Activated CD8-positive, alpha-beta T cell treated with anti-CD3 and anti-CD28 coated beads, Interleukin-2, amount 10 ng/mL, durations not matched to agents 7 days and 5 days (primary cell): ENCODE data around the gene HDGFL2. TPM values are rescaled to one million over a fixed set of nuclear protein-coding genes. Genes with fewer than 3 reads are reported as not detected.

ENCODE experiments used
- ATAC-seq: fragments of 150-1000 bp; cut with Tn5 transposase; one replicate; pipeline ENCODE4 v1.10.0; 2021; ENCODE audit warnings: moderate library complexity
- CTCF ChIA-PET: fragments of 350-600 bp; sonication (Branson Sonifier 250); formaldehyde crosslinking; loops from one replicate; lab custom pipeline; 2021; ENCODE audit warnings: antibody characterized with exemption; lab: Charles Lee
- POLR2A ChIA-PET: fragments of 350-600 bp; sonication (Branson Sonifier 250); formaldehyde crosslinking; loops from one replicate; lab custom pipeline; 2021; ENCODE audit warnings: antibody characterized with exemption; lab: Charles Lee
- DNase-seq: peaks from one replicate; pipeline ENCODE4 v3.0.0-alpha.2; 2020
- H3K27ac Mint-ChIP-seq: one replicate; pipeline ENCODE4 v1.8.0; 2021; ENCODE audit warnings: mild to moderate bottlenecking, mixed read lengths
- H3K27me3 Mint-ChIP-seq: one replicate; pipeline ENCODE4 v1.8.0; 2021; ENCODE audit warnings: low read depth, mixed read lengths
- H3K36me3 Mint-ChIP-seq: one replicate; pipeline ENCODE4 v1.8.0; 2021; ENCODE audit warnings: low read depth, mixed read lengths
- H3K4me1 Mint-ChIP-seq: one replicate; pipeline ENCODE4 v1.8.0; 2021; ENCODE audit warnings: low read depth, mixed read lengths
- H3K4me3 Mint-ChIP-seq: one replicate; pipeline ENCODE4 v1.8.0; 2021; ENCODE audit warnings: mild to moderate bottlenecking, mixed read lengths
- H3K9me3 Mint-ChIP-seq: one replicate; pipeline ENCODE4 v1.8.0; 2022; ENCODE audit warnings: mixed read lengths; ENCODE audit not compliant: insufficient read depth
- total RNA-seq, 2 experiments: library from RNA; stranded (reverse); gene quantifications; one replicate each; pipeline ENCODE4 v1.2.3, GENCODE V29; 2021

HDGFL2 gene
- total RNA-seq, 2 experiments from 2014 or later = 53.9 to 57.6 TPM

DNA sequence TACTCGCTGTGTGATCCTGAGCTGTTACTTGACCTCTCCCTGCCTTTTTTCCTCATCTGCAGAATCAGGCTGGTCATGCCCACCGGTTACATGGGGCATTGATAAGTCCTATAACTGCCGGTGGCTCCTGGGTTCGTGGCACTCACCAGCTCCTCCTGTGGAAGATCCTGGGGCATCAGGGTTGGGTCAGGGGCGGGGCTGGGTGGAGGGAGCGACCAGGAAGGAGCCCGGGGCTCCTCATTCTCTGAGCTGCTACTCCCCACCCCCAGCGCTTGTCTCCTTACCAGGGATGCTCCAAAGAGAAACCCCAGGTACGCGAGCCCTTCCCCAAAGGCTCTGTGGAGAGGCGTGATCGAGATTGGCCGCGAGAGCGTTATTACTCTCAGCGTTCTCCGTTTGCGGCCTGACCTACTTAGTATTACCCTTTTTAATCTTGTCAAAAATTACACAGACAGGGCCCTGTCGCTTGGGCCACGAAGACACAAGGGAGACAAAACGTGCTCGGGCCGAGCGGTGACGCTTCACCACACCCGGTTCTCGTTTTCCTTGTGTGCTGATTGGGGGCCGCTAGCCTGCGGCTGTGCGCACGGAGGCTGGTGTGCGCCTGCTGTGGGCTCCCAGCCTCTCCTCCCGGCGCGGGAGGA lies 10.7 kb downstream of the HDGFL2 start:
- DNase-seq (no peak), ATAC-seq (no peak)
- ChIA-PET CTCF (no interaction called here), POLR2A (no interaction called here)
- Mint-ChIP-seq H3K9me3 (no peaks in the 10 kb centered on the region), H3K4me1 (no peaks in the 10 kb centered on the region), H3K4me3 (no peak overlapping the region), H3K27ac (no peak overlapping the region), H3K36me3 (peaks cover 15% of the 10 kb centered on the region), H3K27me3 (no peaks in the 10 kb centered on the region)

DNA sequence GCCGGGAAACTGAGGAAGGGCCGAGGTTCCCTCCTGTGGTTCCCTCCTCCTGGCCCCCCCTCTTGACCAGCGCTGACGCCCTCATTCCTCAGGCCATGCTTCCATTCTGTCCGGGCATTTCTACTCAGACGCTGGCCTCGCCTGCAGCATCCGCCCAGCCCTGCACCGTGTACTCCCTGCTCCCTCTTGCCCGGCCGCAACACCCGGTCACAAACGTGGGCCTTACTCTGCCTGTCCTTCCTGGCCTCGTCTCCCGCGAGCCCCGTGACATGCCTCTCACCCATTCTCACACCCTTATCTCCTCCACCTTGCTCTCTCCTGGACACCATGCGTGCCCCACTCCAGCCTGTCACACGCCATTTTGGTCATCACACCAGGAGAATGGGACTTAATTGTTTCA lies 11.3 kb downstream of the HDGFL2 start:
- no peak for ATAC-seq
- no peak overlapping the region for H3K27ac Mint-ChIP-seq
- H3K9me3 Mint-ChIP-seq = no peaks in the 10 kb centered on the region

DNA sequence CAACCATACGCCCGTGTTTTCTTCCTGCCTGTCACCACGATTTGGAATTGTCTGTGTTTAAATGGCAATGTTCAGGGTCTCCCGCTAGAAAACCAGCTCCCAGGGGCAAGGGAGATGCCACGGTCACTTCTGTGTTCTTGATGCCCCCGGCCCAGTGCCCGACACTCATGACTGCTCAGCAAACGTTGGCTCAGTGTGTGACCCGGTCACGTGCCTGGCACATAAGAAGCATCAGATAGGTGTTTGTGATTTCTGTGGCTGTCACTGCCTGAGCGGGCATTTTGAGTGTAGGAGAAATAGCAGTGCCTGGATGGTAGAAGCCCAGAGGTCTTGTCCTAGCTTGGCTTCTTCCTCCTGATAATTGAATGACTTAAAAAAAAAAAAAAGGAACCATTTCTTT lies 15.5 kb downstream of the HDGFL2 start:
- Mint-ChIP-seq H3K36me3 (peaks cover 29% of the 10 kb centered on the region), H3K27me3 (no peaks in the 10 kb centered on the region), H3K27ac (no peak overlapping the region), H3K9me3 (no peaks in the 10 kb centered on the region), H3K4me1 (no peaks in the 10 kb centered on the region), H3K4me3 (no peak overlapping the region)
- POLR2A ChIA-PET = no interaction called here
- no peak for ATAC-seq
- no peak for DNase-seq
- CTCF ChIA-PET = no interaction called here

More for the DNA sequence above, 11.3 kb downstream of the HDGFL2 start:
- H3K4me1 Mint-ChIP-seq = no peaks in the 10 kb centered on the region
- ChIA-PET CTCF (no interaction called here), POLR2A (no interaction called here)
- no peak overlapping the region for H3K4me3 Mint-ChIP-seq
- H3K27me3 Mint-ChIP-seq = no peaks in the 10 kb centered on the region
- DNase-seq = no peak
- peaks cover 16% of the 10 kb centered on the region for H3K36me3 Mint-ChIP-seq

DNA sequence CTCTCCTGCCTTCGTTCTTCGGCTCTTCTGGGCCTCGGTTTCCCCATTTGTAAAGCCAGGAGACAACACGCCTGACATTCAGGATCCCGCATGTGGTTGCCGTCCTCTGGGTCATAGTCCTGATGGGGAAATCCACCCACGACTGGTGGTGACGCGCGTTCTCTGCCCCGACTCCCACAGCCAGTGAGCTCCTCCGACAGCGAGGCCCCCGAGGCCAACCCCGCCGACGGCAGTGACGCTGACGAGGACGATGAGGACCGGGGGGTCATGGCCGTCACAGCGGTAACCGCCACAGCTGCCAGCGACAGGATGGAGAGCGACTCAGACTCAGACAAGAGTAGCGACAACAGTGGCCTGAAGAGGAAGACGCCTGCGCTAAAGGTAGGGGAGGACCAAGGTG lies 16.4 kb downstream of the HDGFL2 start:
- H3K4me3 Mint-ChIP-seq = no peak overlapping the region
- H3K27me3 Mint-ChIP-seq = no peaks in the 10 kb centered on the region
- ATAC-seq (no peak), DNase-seq (no peak)
- no peaks in the 10 kb centered on the region for H3K9me3 Mint-ChIP-seq
- H3K4me1 Mint-ChIP-seq = no peaks in the 10 kb centered on the region
- POLR2A ChIA-PET = no interaction called here
- CTCF ChIA-PET = no interaction called here
- peaks cover 27% of the 10 kb centered on the region for H3K36me3 Mint-ChIP-seq
- H3K27ac Mint-ChIP-seq = no peak overlapping the region

DNA sequence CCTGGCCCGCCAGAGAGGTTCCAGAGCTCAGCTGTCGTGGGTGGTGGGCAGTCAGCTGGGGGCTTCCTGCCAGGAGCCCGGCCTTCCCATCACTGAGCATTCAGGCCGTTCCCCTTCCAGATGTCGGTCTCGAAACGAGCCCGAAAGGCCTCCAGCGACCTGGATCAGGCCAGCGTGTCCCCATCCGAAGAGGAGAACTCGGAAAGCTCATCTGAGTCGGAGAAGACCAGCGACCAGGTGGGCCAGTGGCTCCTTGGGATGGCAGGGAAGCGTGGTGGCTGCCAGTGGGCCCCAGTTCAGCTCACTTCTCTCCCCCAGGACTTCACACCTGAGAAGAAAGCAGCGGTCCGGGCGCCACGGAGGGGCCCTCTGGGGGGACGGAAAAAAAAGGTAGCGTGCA lies 19.3 kb downstream of the HDGFL2 start:
- ATAC-seq = no peak

DNA sequence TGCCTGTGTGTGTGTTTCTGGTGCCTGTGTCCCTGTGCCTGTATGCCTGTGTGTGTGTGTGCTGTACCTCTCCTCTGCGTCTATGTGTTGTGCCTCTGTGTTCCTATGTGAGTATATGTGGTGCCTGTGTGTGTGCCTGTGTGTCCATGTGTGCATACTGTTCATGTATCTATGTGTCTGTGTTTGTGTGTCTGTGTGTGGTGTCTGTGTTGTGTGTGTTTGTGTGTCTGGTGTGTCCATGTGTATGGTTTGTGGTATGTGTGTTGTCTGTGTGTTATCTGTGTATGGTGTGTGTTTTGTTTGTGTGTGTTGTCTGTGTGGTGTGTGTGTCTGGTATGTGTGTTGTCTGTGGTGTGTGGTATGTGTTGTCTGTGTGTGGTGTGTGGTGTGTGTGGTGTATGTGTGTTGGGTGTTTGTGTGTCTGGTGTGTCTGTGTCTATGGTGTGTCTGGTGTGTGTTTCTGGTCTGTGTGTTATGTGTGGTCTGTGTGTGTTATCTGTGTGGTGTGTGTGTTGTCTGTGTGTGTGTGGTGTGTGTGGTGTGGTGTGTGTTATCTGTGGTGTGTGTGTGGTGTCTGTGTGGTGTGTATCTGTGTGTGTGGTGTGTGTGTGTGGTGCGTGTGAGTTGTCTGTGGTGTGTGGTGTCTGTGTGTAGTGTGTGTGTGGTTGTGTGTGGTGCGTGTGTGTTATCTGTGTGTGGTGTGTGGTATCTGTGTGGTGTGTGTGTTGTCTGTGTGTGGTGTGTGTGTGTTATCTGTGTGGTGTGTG lies 20.4 kb downstream of the HDGFL2 start:
- DNase-seq = no peak
- no peak for ATAC-seq
- no peak overlapping the region for H3K27ac Mint-ChIP-seq
- H3K27me3 Mint-ChIP-seq = no peaks in the 10 kb centered on the region
- no peaks in the 10 kb centered on the region for H3K9me3 Mint-ChIP-seq
- H3K4me1 Mint-ChIP-seq = no peaks in the 10 kb centered on the region
- ChIA-PET POLR2A (no interaction called here), CTCF (no interaction called here)
- peaks cover 20% of the 10 kb centered on the region for H3K36me3 Mint-ChIP-seq
- no peak overlapping the region for H3K4me3 Mint-ChIP-seq

More for the DNA sequence above, 19.3 kb downstream of the HDGFL2 start:
- POLR2A ChIA-PET = no interaction called here
- H3K4me1 Mint-ChIP-seq = no peaks in the 10 kb centered on the region
- no peak overlapping the region for H3K27ac Mint-ChIP-seq
- no peaks in the 10 kb centered on the region for H3K27me3 Mint-ChIP-seq
- H3K4me3 Mint-ChIP-seq = no peak overlapping the region
- H3K9me3 Mint-ChIP-seq = no peaks in the 10 kb centered on the region
- H3K36me3 Mint-ChIP-seq = peaks cover 22% of the 10 kb centered on the region
- no peak for DNase-seq
- CTCF ChIA-PET = no interaction called here

DNA sequence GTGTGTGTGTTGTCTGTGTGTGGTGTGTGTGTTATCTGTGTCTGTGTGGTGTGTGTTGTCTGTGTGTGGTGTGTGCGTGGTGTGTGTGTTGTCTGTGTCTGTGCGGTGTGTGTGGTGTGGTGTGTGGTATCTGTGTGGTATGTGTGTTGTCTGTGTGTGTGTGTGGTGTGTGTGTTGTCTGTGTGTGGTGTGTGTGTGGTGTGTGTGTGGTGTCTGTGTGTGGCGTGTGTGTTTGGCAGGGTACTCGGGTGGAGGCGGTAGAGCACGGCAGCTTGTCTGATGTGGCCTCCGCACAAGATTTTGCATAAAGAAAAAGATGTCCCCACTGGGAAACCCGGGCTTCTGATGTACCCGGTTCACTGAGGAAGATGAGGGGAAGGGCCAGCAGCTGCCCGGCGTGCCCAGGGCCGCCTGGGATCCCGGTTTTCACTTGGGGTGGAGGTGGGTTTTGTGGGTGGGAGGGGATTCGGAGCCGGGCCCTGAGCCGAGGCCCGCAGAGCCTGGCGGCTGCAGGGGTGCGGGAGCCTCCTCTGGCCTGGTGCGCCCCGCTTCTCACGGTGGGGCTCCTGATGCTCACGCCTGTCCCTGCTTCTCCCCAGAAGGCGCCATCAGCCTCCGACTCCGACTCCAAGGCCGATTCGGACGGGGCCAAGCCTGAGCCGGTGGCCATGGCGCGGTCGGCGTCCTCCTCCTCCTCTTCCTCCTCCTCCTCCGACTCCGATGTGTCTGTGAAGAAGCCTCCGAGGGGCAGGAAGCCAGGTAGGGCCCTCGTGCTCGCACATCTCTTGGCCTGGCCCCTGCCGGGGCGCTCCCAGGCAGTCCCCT lies 21.2 kb downstream of the HDGFL2 start:
- ChIA-PET POLR2A (no interaction called here), CTCF (interaction anchor here (1.3 kb wide), 1 partner anchor 19 kb away, joined by 3 read pairs; no protein-coding TSS in a partner anchor)
- Mint-ChIP-seq H3K27ac (no peak overlapping the region), H3K4me3 (no peak overlapping the region), H3K9me3 (no peaks in the 10 kb centered on the region), H3K27me3 (no peaks in the 10 kb centered on the region), H3K4me1 (no peaks in the 10 kb centered on the region), H3K36me3 (peaks cover 18% of the 10 kb centered on the region)
- no peak for ATAC-seq
- no peak for DNase-seq

DNA sequence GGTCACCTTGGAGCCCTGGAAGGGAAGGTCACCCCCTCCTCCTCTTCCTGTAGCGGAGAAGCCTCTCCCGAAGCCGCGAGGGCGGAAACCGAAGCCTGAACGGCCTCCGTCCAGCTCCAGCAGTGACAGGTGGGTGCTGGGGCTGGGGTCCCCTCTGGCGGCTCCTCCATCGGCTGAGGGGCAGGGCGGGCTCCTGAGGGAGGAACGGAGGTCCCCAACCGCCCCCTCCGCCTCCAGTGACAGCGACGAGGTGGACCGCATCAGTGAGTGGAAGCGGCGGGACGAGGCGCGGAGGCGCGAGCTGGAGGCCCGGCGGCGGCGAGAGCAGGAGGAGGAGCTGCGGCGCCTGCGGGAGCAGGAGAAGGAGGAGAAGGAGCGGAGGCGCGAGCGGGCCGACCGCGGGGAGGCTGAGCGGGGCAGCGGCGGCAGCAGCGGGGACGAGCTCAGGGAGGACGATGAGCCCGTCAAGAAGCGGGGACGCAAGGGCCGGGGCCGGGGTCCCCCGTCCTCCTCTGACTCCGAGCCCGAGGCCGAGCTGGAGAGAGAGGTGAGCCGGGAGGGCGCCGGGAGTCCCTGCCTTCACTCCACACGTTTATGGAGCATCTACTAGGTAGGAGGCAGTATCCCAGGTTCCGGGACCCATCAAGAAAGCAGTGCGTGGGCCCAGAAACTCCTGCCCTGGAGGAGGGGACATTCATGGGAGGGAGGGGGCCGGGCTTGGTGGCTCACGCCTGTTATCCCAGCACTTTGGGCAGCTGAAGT lies 22.0 kb downstream of the HDGFL2 start:
- H3K36me3 Mint-ChIP-seq = peaks cover 15% of the 10 kb centered on the region
- ChIA-PET CTCF (interaction anchor here (1.3 kb wide), 1 partner anchor 19 kb away, joined by 3 read pairs; no protein-coding TSS in a partner anchor), POLR2A (no interaction called here)
- DNase-seq (no peak), ATAC-seq (no peak)
- no peaks in the 10 kb centered on the region for H3K4me1 Mint-ChIP-seq
- H3K9me3 Mint-ChIP-seq = no peaks in the 10 kb centered on the region
- no peak overlapping the region for H3K4me3 Mint-ChIP-seq
- no peak overlapping the region for H3K27ac Mint-ChIP-seq
- H3K27me3 Mint-ChIP-seq = no peaks in the 10 kb centered on the region

DNA sequence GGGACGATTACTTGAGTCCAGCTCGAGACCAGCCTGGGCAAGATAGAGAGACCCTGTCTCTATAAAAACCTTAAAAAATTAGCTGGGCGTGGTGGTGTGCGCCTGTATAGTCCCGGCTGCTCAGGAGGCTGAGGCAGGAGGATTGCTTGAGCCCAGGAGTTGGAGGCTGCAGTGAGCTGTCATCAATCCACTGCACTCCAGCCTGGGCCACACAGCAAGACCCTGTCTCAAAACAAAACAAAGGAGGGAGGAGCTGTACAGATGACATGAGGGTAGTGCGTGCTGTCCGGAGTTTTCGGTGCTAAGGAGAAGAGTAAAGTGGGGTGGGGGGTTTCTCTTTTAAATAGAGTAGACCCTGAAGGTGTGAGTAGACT lies 22.6 kb downstream of the HDGFL2 start:
- no peaks in the 10 kb centered on the region for H3K27me3 Mint-ChIP-seq
- peaks cover 14% of the 10 kb centered on the region for H3K36me3 Mint-ChIP-seq
- ChIA-PET CTCF (interaction anchor here (0.9 to 1.3 kb wide), 2 partner anchors 20 to 65 kb away, joined by 3 read pairs; partner anchors contain the start of gene SEMA6B), POLR2A (no interaction called here)
- ATAC-seq = no peak
- no peaks in the 10 kb centered on the region for H3K9me3 Mint-ChIP-seq
- no peaks in the 10 kb centered on the region for H3K4me1 Mint-ChIP-seq
- no peak overlapping the region for H3K4me3 Mint-ChIP-seq
- no peak overlapping the region for H3K27ac Mint-ChIP-seq
- no peak for DNase-seq

DNA sequence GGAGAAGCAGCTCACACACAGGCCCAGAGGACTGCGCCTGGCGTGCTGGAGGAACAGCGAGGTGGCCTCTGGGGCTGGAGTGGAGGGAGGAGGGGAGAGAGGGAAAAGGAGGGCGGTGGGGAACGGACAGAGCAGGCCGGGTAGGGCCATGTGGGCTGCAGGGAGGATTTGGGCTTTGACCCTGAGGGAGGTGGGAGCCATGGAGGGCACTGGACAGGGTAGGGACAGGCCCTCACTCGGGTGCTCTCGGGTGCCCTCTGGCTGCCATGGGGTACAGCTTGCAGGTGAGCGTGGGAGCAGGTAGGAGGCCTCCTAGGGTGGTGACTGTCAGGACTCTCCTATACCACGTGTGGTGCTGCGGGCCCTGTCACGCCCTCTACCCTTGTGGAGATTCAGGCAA lies 23.4 kb downstream of the HDGFL2 start:
- ATAC-seq = no peak
- no peak overlapping the region for H3K4me3 Mint-ChIP-seq
- H3K9me3 Mint-ChIP-seq = no peaks in the 10 kb centered on the region
- H3K4me1 Mint-ChIP-seq = no peaks in the 10 kb centered on the region
- no peaks in the 10 kb centered on the region for H3K27me3 Mint-ChIP-seq
- POLR2A ChIA-PET = no interaction called here
- H3K36me3 Mint-ChIP-seq = peaks cover 8% of the 10 kb centered on the region
- CTCF ChIA-PET = interaction anchor here (0.9 kb wide), 1 partner anchor 64 kb away, joined by 3 read pairs; the partner anchor contains the start of gene SEMA6B
- no peak for DNase-seq
- no peak overlapping the region for H3K27ac Mint-ChIP-seq

DNA sequence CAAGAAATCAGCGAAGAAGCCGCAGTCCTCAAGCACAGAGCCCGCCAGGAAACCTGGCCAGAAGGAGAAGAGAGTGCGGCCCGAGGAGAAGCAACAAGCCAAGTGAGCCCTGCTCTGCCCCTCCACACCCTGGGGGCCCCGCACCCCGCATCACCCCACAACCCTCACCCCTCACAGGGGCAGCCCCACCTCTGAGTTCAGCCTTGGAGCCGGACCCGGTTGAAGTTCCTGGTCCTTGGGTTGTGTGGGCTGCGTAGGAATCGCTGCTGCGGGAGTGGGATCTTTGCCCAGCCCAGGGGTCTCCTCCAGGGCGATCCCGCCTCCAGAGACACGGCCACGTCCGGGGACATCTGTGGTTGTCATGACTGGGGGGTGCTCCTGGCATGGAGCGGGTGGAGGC lies 24.2 kb downstream of the HDGFL2 start:
- ChIA-PET CTCF (no interaction called here), POLR2A (no interaction called here)
- Mint-ChIP-seq H3K4me1 (no peaks in the 10 kb centered on the region), H3K27ac (no peak overlapping the region), H3K27me3 (no peaks in the 10 kb centered on the region), H3K36me3 (peaks cover 6% of the 10 kb centered on the region), H3K4me3 (no peak overlapping the region), H3K9me3 (no peaks in the 10 kb centered on the region)
- DNase-seq (no peak), ATAC-seq (no peak)
